NCI-H510A (cell line): ENCODE measurements around the gene BRCA1.
"Not testable (repeated sequence)": the region's sequence is repeated elsewhere in the genome, so short reads cannot be mapped to it uniquely, and the experiment has no call there.

Experiments used
- DNase-seq: peaks from one replicate; lab custom pipeline; 2025; lab: John Stamatoyannopoulos, UW

Gene BRCA1

DNA sequence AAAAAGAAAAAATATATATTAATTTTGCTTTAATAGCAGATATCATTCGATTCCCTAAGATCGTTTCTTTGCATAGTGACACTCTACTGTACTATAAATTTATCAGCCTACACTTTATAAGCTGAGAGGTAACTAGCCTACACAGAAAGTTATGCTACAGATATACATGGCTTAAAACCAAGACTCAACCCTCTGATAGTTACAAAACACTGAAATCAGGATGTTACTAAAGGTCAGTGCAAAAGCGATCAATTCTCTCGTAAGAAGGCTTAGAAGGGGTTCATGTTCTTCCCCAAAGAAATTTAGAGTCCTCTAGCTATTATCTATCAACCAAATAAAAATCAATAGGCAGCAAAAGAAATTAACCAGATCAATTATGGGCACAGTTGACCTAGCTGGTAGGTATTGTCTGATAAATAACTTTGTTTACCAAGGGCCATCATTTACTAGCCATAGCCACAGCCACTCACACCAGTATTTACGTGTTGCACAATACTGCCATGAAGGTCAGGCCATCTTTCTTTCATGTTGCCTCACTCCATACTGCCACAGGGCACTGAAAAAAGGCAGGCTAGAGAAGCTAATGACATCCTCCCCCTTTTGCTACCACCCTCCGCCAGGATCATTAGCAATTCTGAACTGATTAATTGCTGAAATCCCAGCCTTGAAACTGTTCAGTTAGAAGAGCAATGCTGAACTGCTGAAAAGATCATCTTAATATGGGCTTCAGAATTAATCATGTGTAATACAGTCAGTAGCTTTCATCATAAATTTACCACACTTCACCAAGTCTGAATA is 56.4 kb downstream of the BRCA1 start:
- no peak for DNase-seq

DNA sequence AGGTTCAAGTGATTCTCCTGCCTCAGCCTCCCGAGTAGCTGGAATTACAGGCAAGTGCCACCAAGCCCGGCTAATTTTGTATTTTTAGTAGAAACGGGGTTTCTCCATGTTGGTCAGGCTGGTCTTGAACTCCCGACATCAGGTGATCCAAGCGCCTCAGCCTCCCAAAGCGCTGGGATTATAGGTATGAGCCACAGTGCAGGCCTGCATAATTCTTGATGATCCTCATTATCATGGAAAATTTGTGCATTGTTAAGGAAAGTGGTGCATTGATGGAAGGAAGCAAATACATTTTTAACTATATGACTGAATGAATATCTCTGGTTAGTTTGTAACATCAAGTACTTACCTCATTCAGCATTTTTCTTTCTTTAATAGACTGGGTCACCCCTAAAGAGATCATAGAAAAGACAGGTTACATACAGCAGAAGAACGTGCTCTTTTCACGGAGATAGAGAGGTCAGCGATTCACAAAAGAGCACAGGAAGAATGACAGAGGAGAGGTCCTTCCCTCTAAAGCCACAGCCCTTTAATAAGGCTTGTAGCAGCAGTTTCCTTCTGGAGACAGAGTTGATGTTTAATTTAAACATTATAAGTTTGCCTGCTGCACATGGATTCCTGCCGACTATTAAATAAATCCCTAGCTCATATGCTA is 62.1 kb downstream of the BRCA1 start:
- DNase-seq = no peak

DNA sequence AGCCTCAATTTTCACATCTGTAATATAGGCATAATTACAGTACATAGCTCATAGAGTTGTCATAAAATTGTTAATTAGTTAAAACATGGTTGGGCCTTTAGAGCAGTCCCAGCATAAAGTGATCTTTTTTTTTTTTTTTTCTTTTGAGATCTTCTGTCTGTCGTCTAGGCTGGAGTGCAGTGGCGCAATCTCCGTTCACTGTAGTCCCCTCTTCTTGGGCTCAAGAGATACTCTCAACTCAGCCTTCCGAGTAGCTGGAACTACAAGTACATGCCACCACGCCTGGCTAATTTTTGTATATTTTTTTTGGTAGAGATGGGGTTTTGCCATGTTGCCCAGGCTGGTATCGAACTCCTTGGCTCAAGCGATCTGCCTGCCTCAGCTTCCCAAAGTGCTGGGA is 69.1 kb downstream of the BRCA1 start:
- no peak for DNase-seq

DNA sequence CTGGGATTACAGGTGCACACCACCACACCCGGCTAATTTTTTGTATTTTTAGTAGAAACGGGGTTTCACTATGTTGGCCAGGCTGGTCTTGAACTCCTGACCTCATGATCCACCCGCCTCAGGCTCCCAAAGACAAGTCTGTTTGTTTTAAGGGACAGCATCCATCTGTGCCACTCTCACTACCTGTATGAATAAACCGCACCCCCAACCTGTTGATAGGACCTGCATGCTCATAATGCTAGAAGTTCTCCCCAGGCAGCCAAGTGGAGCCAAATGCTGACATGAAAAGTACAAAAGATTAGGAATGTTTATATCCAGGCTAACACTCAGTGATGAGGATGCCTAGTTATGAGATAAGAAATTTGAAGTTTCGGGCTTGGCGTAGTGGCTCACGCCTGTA is 72.2 kb downstream of the BRCA1 start:
- not testable (repeated sequence) for DNase-seq

DNA sequence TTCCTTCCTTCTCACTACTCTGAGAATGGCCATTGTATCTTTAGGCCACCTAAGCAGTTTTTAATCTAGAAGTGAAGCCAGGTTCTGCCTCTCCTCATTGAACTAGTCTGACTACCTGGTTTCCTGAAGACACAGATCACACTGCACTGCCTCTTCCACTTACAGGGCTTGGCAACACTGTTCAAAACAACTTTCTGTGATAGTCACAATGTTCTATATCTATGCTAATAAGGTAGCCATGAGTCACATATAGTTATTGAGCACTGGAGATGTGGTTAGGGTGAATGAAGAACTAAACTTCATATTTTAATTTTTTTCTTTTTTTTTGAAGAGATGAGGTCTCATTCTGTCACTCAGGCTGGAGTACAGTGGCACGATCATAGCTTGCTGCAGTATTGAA is 73.2 kb downstream of the BRCA1 start:
- DNase-seq = no peak

DNA sequence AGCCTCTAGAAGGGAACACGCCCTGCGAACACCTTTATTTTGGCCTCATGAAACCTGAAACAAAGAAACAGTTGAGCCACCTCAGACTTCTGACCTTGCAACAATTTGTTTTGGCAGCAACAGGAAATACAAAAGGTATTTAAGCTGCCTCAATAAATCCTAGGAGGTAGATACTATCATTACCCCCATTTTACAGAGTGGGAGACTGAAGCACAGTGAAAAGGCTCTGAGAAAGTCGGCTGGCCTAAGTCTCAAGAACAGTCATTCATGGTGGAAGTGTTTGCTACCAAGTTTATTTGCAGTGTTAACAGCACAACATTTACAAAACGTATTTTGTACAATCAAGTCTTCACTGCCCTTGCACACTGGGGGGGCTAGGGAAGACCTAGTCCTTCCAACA is 81.1 kb downstream of the BRCA1 start:
- no peak for DNase-seq

DNA sequence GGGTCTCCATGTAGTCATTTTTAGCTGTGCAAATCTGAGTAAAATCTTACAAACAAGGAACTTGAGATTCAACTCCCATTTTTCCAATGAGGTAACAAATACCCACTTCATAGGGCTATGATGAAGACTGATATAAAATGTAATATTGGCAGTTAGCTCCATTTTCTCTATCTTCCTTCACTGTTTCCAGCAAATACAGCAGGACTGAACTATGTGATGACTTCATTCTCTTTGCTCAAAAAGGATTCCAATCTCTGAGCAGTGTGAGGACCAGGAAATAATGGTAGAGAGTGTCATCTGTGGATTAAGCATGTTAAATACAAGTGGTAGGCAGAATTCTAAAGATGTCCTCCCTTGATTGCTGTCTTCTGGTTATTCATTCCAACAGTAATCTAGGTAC is 81.9 kb downstream of the BRCA1 start:
- DNase-seq = no peak

DNA sequence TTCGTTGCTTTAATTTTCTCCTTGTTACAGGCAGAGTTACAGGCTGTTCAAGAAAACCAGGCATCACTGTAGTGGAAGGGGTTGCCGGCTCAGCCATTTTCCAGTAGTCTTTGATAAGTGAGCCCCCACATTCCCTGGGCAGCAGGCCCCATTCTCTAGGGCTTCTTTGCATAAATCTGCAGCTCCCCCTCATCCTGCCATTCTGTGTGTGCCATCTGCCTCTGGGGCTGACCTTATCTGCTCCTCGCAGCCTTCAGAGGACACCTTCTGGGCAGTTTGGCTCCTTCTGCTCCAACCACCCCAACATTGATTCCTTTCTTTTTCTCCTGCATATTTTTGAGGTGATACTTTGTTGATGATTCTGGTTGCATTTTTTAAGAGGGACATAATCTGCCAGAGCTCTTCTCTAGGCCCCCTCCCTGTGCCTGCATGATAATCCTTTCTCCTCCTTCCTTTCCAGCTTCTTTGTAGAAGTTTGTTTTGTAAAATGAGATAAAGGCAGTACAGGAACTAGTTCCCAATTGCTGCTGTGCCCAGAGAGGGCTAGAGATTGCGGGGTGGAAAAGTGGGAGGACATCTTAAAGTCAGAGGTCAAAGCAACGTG is 83.0 kb downstream of the BRCA1 start:
- no peak for DNase-seq

DNA sequence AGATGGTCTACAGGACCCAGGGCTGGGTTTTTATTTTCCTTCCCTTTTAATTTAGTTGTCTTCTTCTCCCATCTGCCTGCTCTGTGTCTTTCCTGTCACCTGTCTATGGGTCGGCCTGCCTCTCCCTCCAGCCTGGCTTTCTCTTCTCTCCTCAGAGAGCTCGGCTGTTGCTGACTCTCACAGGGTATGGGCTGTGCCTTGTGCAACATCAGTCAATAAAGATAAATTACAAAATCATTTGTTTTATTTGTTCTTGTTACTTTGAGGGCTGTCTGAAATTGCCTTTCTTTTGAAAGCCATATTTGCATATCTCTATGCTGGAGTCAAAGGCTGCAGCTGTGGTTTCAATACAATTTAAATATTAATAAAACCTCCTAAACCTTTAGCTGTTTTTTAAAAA is 84.5 kb downstream of the BRCA1 start:
- no peak for DNase-seq

DNA sequence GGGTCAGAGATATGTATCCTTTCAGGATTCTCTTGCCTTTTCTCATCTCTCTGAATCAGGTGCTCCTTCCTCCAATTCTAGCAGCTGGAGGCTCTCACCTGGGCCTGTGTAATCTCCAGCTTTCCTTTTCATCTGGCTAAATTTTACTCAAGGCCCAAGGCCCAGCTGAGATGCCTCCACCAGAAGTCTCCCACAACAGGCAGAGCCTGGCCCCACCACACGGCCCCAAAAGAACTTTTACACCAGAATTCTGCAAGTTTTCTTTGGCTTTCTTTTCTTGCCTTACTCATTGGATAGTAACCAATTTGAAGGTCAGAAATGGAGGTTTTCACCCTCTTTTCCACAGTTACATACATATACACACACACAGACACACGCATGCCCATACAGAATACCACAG is 85.5 kb downstream of the BRCA1 start:
- DNase-seq = no peak

DNA sequence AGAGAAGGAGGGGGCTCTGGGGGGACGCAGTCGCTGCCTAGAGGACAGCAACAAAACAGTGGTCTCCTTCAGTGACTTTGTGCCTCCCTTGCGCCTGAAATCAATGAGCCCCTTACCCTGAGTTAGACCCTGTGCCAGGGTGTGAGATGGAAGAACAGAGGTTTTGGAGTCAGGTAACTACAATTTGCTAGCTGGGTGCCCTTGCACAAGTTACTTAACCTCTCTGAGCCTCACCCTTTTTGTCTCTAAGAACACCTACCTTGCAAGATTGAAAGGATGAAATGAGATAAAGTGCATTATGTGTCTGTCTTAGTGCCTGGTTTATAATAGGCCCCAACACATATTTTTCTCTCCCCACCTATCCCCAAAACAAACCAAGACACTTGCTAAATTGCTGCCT is 90.3 kb downstream of the BRCA1 start:
- no peak for DNase-seq

DNA sequence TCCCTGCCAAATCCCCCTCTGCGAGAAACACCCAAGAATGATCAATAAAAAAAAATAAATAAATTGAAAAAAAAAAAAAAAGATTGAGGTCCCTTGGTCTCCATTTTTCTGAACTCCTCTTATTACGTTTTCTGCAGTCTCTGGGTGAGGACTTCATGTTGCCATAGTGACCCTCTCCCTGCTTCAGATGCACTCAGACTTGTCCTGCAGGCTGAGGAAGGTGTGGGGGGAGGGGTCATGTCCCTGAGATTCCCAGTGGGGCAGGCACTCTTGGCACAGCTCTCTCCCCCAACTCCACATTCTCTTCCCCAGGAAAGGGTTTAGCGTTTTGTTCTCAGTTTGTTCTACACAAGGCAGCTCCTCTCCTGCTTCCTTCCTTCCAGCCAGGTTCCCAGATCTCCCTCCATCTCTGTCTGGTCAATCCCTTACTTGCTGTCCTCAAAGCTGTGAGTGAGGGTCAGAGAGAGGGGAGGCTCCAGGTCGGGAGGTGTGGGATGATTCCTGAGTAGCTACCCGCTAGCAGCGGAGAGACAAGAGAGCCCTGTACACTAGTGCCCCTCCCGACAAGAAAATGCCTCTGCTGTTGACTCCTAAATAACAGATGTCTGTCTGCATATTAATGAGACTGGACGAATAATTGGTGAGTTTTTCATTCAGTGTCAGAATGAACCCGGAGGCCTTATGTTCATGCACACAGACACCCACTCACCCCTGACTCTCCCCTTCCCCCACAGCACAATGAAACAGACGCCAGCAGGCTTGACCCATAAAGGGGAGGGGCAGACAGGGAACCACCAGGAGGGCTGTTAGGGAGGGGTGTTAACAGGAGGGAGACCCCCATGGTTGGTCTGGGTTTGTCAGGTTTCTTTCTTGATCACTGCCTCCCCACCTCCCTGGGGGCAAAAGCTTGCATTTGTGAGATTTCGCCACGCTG is 90.9 kb downstream of the BRCA1 start:
- DNase-seq = peak; percentile 14

DNA sequence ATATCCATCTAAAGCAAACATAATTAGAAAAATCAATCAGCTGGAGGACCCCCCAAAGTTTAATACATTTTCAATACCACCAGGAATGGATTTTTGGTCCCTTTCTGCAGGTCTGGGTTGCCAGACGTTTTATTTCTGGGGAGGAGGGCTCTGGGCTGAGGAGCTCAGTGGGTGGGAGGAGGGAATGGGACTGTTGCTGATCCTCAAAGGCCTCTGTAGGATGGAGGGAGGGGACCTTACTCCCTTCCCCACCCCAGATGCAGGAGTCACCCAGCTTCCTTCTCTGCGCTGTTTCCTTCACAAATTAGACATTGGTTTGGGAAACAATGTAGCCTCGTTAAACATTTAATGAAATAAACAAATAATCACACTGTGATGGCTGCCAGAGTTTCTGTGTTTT is 93.5 kb downstream of the BRCA1 start:
- DNase-seq = no peak

DNA sequence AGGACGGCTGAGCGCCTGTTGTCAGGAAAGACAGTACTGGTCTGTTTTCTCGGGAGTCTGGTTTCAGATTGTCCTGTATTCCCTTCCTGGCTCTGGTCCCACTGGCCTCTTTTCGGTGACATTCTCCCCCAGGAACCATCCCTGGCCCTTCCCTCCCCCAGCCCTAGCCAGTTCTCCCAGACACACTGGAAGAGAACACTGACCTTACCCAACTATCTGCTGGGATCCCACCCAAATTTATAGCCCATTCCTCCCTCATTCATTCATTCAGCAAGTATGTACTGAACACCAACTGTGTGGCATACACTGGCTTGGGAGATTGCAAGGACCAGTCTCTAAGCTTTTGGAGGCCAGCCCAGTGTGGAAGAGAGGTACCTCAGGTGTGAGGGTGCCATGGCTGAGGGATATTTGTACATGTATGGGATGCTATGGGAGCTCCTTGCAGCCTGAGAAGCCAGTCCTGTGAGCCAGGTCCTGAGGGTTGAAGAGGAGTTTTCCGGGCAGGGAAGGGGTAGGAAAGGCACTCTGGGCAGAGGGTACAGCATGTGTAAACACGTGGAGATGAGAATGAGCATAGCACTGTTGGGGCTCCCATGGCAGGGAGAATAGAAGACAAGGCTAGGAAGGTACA is 94.9 kb downstream of the BRCA1 start:
- no peak for DNase-seq

DNA sequence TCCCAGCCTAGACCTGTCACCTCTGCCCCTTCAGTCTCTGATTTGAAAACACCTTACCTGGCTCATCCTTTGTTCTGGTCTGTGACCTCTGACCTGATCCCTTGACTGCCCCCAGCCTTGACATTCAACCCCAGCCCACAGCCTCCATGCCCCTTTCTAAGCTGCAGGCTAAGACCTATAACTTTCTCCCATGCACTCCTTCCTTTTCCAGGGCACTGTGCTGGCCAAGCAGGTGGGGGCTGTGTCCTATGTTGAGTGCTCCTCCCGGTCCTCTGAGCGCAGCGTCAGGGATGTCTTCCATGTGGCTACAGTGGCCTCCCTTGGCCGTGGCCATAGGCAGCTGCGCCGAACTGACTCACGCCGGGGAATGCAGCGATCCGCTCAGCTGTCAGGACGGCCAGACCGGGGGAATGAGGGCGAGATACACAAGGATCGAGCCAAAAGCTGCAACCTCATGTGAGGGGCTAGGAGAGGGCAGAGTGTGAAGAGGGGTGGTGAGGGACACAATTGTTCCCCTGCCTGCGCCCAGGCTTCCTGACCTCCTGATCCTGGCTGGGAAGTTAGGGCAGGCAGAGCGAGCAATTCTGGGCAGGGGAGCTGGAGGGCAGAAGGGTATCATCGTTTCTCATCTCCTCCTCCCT is 96.8 kb downstream of the BRCA1 start:
- no peak for DNase-seq

DNA sequence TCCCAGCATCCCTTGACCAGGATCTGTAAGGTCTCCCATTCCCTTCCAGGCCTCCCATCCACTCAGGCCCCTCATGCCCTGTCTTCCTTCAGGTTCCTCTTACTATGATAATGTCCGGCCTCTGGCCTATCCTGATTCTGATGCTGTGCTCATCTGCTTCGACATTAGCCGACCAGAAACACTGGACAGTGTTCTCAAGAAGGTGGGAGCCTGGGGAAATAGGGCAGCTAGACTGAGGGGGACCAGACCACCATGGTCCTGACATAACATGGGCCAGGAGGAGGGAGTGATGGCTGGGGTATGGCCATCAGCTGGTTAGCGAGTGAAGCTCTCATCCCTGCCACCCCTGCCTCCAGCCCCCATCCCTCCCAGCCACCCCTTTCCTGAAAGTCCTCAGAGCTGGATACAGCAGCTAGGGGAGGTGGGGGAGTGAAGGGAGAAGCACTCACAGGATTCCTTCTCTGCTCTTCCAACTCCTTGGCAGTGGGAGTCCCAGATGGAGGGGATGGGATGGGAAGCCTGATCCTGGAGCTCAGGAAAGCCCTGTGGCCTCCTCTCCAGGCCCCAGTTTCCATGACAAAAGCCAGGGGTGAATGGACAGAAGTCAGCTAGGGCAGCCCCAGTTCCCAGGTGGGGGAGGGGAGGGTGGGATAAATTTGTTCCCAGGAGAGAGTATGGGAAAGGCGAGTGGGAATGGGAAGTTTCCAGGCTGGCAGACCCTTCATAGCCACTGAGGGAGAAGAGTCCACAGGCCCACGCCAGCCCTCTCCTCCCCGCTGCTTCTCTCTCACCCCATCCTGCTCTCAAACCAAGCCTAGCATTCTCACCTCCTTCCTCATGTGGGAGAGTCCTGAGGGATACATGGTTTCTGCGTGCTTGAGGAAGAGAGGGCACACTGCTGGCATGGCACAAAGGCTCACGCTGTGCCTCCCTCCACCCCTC is 97.8 kb downstream of the BRCA1 start:
- DNase-seq = no peak

DNA sequence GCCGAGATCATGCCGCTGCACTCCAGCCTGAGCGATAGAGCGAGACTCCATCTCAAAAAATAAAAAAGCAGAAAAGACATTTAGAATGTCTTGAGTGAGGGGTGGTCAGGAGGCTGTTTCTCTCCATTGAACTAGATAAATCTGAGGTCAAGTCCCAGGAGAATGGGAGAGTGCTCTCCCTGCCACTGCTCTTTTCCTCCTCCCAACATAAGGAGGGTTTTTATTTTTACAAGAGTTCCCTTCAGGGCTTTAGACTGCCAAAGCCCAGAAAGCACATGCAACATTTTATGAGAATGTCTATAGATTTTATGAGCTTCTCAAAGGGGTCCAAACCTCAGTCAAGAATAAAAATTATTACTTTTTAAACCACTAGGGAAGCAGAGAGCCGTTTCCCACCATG is 98.6 kb downstream of the BRCA1 start:
- no peak for DNase-seq

DNA sequence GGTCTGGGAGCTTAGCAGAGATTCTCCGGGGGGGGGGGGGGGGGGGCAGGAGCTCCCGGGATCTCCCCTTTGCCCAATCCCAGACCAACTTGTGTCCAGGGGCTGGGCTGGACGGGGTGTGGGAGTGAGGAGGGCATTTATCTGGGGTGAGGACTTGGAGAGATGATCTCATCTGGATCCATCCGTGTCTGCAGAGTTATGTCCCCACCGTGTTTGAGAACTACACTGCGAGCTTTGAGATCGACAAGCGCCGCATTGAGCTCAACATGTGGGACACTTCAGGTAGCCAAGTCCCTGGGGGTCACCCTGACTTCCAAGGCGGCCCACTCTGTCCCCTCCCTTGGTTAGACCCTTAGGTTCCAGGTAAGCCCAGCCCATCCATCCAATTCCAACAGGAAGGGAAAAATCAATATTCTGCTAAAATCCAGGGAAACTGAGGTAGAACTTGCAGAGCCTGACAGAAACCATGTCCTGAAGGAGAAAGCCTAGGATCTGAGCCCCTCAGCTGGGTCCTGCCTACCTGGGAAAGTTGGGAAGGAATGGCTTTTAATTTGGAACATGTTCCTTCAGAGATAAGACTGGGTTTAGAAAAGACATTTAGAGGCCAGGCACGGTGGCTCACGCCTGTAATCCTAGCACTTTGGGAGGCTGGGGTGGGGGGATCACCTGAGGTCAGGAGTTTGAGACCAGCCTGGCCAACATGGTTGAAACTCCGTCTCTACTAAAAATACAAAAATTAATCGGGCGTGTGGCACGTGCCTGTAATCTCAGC is 99.2 kb downstream of the BRCA1 start:
- no peak for DNase-seq

DNA sequence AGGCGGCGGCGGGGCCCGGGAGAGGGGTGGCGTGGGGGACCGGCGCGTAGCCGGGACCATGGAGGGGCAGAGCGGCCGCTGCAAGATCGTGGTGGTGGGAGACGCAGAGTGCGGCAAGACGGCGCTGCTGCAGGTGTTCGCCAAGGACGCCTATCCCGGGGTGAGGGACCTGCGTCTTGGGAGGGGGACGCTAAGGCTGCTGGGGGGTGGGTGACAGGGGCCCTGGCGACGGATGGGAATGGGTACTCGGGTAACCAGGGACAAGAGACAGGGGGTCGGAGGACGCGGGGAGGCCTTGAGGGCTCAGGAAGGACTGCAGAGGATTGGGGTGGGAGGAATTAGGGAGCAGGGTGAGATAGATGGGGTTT is 99.9 kb downstream of the BRCA1 start:
- DNase-seq = no peak
